D721Med (cell line): Measurements from ENCODE around the gene FBXL12.

Experiments
- DNase-seq: peaks from one replicate; pipeline ENCODE4 v3.0.0; 2011; ENCODE audit warnings: low spot score; ENCODE audit not compliant: insufficient read length
- FAIRE-seq: peaks from 2 replicates; lab custom pipeline; 2011; peaks lifted over from hg19 to GRCh38; lab: Jason Lieb, UNC
- CTCF ChIP-seq: IDR thresholded peaks from 2 replicates; pipeline ENCODE4 v1.5.1; 2012; ENCODE audit warnings: mild to moderate bottlenecking, control low read depth; ENCODE audit not compliant: insufficient read depth; ENCODE audit errors: missing control alignments

Gene FBXL12

GRCh38 chr19:9839415-9839814 is 20.5 kb upstream of the FBXL12 start:
- DNase-seq, result no peak
- no peak for TF ChIP-seq CTCF
- FAIRE-seq, result no peak

GRCh38 chr19:9838324-9838723 is 19.4 kb upstream of the FBXL12 start:
- DNase-seq (no peak), FAIRE-seq (no peak)
- no peak for TF ChIP-seq CTCF

GRCh38 chr19:9836021-9836420 is 17.1 kb upstream of the FBXL12 start:
- DNase-seq, result no peak
- TF ChIP-seq CTCF, result no peak
- no peak for FAIRE-seq

GRCh38 chr19:9835507-9835949 is 16.6 kb upstream of the FBXL12 start:
- TF ChIP-seq CTCF, result no peak
- FAIRE-seq (no peak), DNase-seq (no peak)

GRCh38 chr19:9834726-9835506 is 16.0 kb upstream of the FBXL12 start, which contains the start of gene PIN1:
TSS of gene PIN1 (plus strand) at chr19:9835318. CDS start at chr19:9835345, 27 bp downstream.
- peak; percentile 91 for DNase-seq
- FAIRE-seq, result no peak
- peak; percentile 39 for TF ChIP-seq CTCF

GRCh38 chr19:9834307-9834725 is 15.4 kb upstream of the FBXL12 start:
- no peak for TF ChIP-seq CTCF
- FAIRE-seq, result no peak
- DNase-seq, result no peak

- no peak for TF ChIP-seq CTCF
- FAIRE-seq, result no peak
- DNase-seq, result no peak
These were observed 9.7 kb upstream of the FBXL12 start for GRCh38 chr19:9828551-9829063.
